ENCODE measurements around the gene NDP. TPM values are rescaled to one million over a fixed set of nuclear protein-coding genes. Genes with fewer than 3 reads are reported as not detected.

NDP gene
- total RNA-seq, 4 donors from 2014 or later = 2.1 to 6.1 (median 2.3) TPM

GRCh38 chrX:44016906-44017305 lies 43.7 kb upstream of the NDP start:
- H3K27me3 ChIP-seq = peaks cover 0 to 5% of the 10 kb centered on the region in 2 donors
- 79 to 86% methylated on average over 4 of the region's 4 CpGs for WGBS, 2 donors
- H3K36me3 ChIP-seq = no peaks in the 10 kb centered on the region
- H3K27ac ChIP-seq = no peak overlapping the region
- no peaks in the 10 kb centered on the region for H3K9me3 ChIP-seq
- TF ChIP-seq EP300 (IDR thresholded peaks at IDR 0.05) (no peak), CTCF (IDR thresholded peaks at IDR 0.05) (no peak)
- no peak for DNase-seq (ENCODE audit: low spot score in 2 of 2)
- no peak overlapping the region for H3K4me3 ChIP-seq
- no peaks in the 10 kb centered on the region for H3K4me1 ChIP-seq

DNA sequence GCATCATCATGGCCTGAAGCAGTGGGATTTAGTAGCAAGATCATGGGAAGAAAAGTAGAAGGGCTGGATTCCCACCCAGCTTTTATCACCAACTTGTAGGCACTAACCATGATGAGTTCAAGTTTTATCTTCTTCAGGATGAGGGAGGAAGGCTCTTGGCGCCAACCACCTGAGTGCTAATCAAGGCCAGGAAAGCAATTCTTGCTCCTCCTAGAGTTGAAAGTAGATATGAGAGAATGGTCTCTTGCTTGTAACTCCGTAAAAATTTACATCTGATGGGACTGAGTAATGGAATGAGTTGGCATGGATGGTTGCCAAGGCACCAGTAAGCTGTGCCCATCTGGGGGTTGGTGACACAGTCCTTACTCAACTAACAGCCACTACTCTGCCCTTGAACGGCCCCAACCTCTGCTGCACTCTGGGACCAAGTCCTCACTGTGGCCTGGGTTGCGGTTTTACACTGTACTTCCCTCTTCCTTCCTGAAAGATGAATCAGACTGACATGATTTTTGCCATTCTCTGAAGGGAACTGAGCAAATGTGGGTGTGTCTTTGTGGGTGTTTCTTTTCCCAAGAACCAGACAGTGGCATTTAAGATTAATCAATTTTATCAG lies 39.4 kb upstream of the NDP start:
- Histone ChIP-seq H3K36me3 (no peaks in the 10 kb centered on the region), H3K4me3 (no peak overlapping the region), H3K9me3 (no peaks in the 10 kb centered on the region), H3K4me1 (no peaks in the 10 kb centered on the region), H3K27ac (peak overlapping the region in 1 of 4 donors; percentile 9), H3K27me3 (peaks cover 0 to 5% of the 10 kb centered on the region in 2 donors)
- WGBS, 2 donors = 50 to 54% methylated on average over 4 of the region's 4 CpGs
- peak in 1 of 2 donors; percentile 5 for DNase-seq (ENCODE audit: low spot score in 2 of 2)
- TF ChIP-seq POLR2A (IDR thresholded peaks at IDR 0.05) (no peak), EP300 (IDR thresholded peaks at IDR 0.05) (peak in 1 of 2 donors; percentile 40), CTCF (IDR thresholded peaks at IDR 0.05) (no peak)

GRCh38 chrX:44011506-44011905 lies 38.3 kb upstream of the NDP start:
- no peak for DNase-seq (ENCODE audit: low spot score in 2 of 2)
- WGBS, 2 donors = 60 to 88% methylated on average over 3 of the region's 3 CpGs
- no peak for TF ChIP-seq CTCF (IDR thresholded peaks at IDR 0.05)
- no peak for TF ChIP-seq POLR2A (IDR thresholded peaks at IDR 0.05)
- no peak for TF ChIP-seq EP300 (IDR thresholded peaks at IDR 0.05)

GRCh38 chrX:44010626-44011025 lies 37.4 kb upstream of the NDP start:
- no peaks in the 10 kb centered on the region for H3K4me1 ChIP-seq
- 81 to 97% methylated on average over 2 of the region's 2 CpGs for WGBS, 2 donors
- peaks cover 0 to 5% of the 10 kb centered on the region in 2 donors for H3K27me3 ChIP-seq
- H3K36me3 ChIP-seq = no peaks in the 10 kb centered on the region
- H3K27ac ChIP-seq = no peak overlapping the region
- H3K9me3 ChIP-seq = no peaks in the 10 kb centered on the region
- TF ChIP-seq CTCF (IDR thresholded peaks at IDR 0.05) (no peak), POLR2A (IDR thresholded peaks at IDR 0.05) (no peak), EP300 (IDR thresholded peaks at IDR 0.05) (no peak)
- H3K4me3 ChIP-seq = no peak overlapping the region
- no peak for DNase-seq (ENCODE audit: low spot score in 2 of 2)

More at GRCh38 chrX:44011506-44011905, 38.3 kb upstream of the NDP start:
- Histone ChIP-seq H3K36me3 (no peaks in the 10 kb centered on the region), H3K4me3 (no peak overlapping the region), H3K27ac (no peak overlapping the region), H3K9me3 (no peaks in the 10 kb centered on the region), H3K4me1 (no peaks in the 10 kb centered on the region), H3K27me3 (peaks cover 0 to 5% of the 10 kb centered on the region in 2 donors)

- TF ChIP-seq POLR2A (IDR thresholded peaks at IDR 0.05) (no peak), EP300 (IDR thresholded peaks at IDR 0.05) (no peak)
- no peaks in the 10 kb centered on the region for H3K36me3 ChIP-seq
- no peaks in the 10 kb centered on the region for H3K27me3 ChIP-seq
- no peak overlapping the region for H3K27ac ChIP-seq
- 74 to 92% methylated on average over 1 of the region's 1 CpG for WGBS, 2 donors
- no peak overlapping the region for H3K4me3 ChIP-seq
- no peaks in the 10 kb centered on the region for H3K4me1 ChIP-seq
- no peaks in the 10 kb centered on the region for H3K9me3 ChIP-seq
- DNase-seq (ENCODE audit: low spot score in 2 of 2) = no peak
These were observed 32.9 kb upstream of the NDP start for GRCh38 chrX:44006081-44006480.

Measured in tibial nerve (tissue), 4 donors.